HEK293 (cell line): ENCODE results near the gene SPINT2.
A peak's percentile ranks its signal among the peaks of the same experiment; 100 is the strongest.

Source experiments
- KLF9 ChIP-seq: fragments of 450-650 bp; formaldehyde crosslinking; IDR thresholded peaks from 2 replicates; pipeline ENCODE4 v1.5.1; 2016; ENCODE audit warnings: missing biosample characterization, missing genetic modification characterization, low read depth
- SP2 ChIP-seq: fragments of 450-650 bp; formaldehyde crosslinking; IDR thresholded peaks from 2 replicates; pipeline ENCODE4 v1.5.1; 2016; ENCODE audit warnings: missing biosample characterization, missing genetic modification characterization
- TRIM28 ChIP-seq: IDR thresholded peaks from 2 replicates; pipeline ENCODE4 v1.6.1; 2011; ENCODE audit warnings: low read length, control low read depth, borderline replicate concordance
- ZFP37 ChIP-seq: fragments of 450-650 bp; formaldehyde crosslinking; IDR thresholded peaks from 2 replicates; pipeline ENCODE4 v1.5.1; 2016; ENCODE audit warnings: missing biosample characterization, missing genetic modification characterization
- ZNF112 ChIP-seq: fragments of 450-650 bp; formaldehyde crosslinking; IDR thresholded peaks from 2 replicates; pipeline ENCODE4 v1.5.0; 2017; ENCODE audit warnings: missing biosample characterization, missing genetic modification characterization
- ZNF121 ChIP-seq: fragments of 450-650 bp; formaldehyde crosslinking; IDR thresholded peaks from 2 replicates; pipeline ENCODE4 v1.5.1; 2016; ENCODE audit warnings: missing biosample characterization, missing genetic modification characterization
- ZNF248 ChIP-seq: fragments of 450-650 bp; formaldehyde crosslinking; IDR thresholded peaks from 2 replicates; pipeline ENCODE4 v1.5.1; 2017; ENCODE audit warnings: missing biosample characterization, missing genetic modification characterization
- ZNF311 ChIP-seq: fragments of 450-650 bp; formaldehyde crosslinking; IDR thresholded peaks from 2 replicates; pipeline ENCODE4 v1.5.1; 2017; ENCODE audit warnings: missing biosample characterization, missing genetic modification characterization, borderline replicate concordance
- ZNF335 ChIP-seq: fragments of 450-650 bp; formaldehyde crosslinking; conservative IDR thresholded peaks from 2 replicates; pipeline ENCODE4 v1.5.1; 2016; ENCODE audit warnings: missing biosample characterization, missing genetic modification characterization
- ZNF354C ChIP-seq: fragments of 450-650 bp; formaldehyde crosslinking; IDR thresholded peaks from 2 replicates; pipeline ENCODE4 v1.5.1; 2016; ENCODE audit warnings: missing biosample characterization, missing genetic modification characterization, low read depth, borderline replicate concordance
- ZNF394 ChIP-seq: fragments of 450-650 bp; formaldehyde crosslinking; IDR thresholded peaks from 2 replicates; pipeline ENCODE4 v1.5.1; 2016; ENCODE audit warnings: missing biosample characterization, missing genetic modification characterization, mild to moderate bottlenecking, moderate library complexity, borderline replicate concordance
- ZNF514 ChIP-seq: fragments of 450-650 bp; formaldehyde crosslinking; IDR thresholded peaks from 2 replicates; pipeline ENCODE4 v1.5.1; 2016; ENCODE audit warnings: missing biosample characterization, missing genetic modification characterization
- ZNF555 ChIP-seq: fragments of 450-650 bp; formaldehyde crosslinking; conservative IDR thresholded peaks from 2 replicates; pipeline ENCODE4 v1.5.1; 2017; ENCODE audit warnings: missing biosample characterization, mild to moderate bottlenecking, missing genetic modification characterization, inconsistent platforms
- ZNF629 ChIP-seq: fragments of 450-650 bp; formaldehyde crosslinking; IDR thresholded peaks from 2 replicates; pipeline ENCODE4 v1.5.1; 2017; ENCODE audit warnings: missing biosample characterization, missing genetic modification characterization
- ZNF677 ChIP-seq: fragments of 450-650 bp; IDR thresholded peaks from 2 replicates; pipeline ENCODE4 v1.5.0; 2018; ENCODE audit warnings: missing biosample characterization, mild to moderate bottlenecking, missing genetic modification characterization, moderate library complexity
- ZNF837 ChIP-seq: fragments of 450-650 bp; formaldehyde crosslinking; IDR thresholded peaks from 2 replicates; pipeline ENCODE4 v1.5.1; 2016; ENCODE audit warnings: missing biosample characterization, missing genetic modification characterization
- TF ChIP-seq, protein P1 (sequence below): fragments of 450-650 bp; formaldehyde crosslinking; IDR thresholded peaks from 2 replicates; pipeline ENCODE4 v1.5.1; 2016; ENCODE audit warnings: missing biosample characterization, missing genetic modification characterization, borderline replicate concordance
- TF ChIP-seq, protein P2 (sequence below): fragments of 450-650 bp; formaldehyde crosslinking; IDR thresholded peaks from 2 replicates; pipeline ENCODE4 v1.5.1; 2016; ENCODE audit warnings: missing biosample characterization, missing genetic modification characterization
- TF ChIP-seq, protein P3 (sequence below): fragments of 450-650 bp; formaldehyde crosslinking; IDR thresholded peaks from 2 replicates; pipeline ENCODE4 v1.5.0; 2017; ENCODE audit warnings: missing biosample characterization, missing genetic modification characterization, borderline replicate concordance
- TF ChIP-seq, protein P4 (sequence below): fragments of 450-650 bp; formaldehyde crosslinking; IDR thresholded peaks from 2 replicates; pipeline ENCODE4 v1.5.1; 2016; ENCODE audit warnings: missing biosample characterization, missing genetic modification characterization
- TF ChIP-seq, protein P5 (sequence below): fragments of 450-650 bp; formaldehyde crosslinking; IDR thresholded peaks from 2 replicates; pipeline ENCODE4 v1.5.1; 2016; ENCODE audit warnings: missing biosample characterization, missing genetic modification characterization
- TF ChIP-seq, protein P6 (sequence below): fragments of 450-650 bp; formaldehyde crosslinking; IDR thresholded peaks from 2 replicates; pipeline ENCODE4 v1.5.1; 2016; ENCODE audit warnings: missing biosample characterization, missing genetic modification characterization
- TF ChIP-seq, protein P7 (sequence below): fragments of 450-650 bp; formaldehyde crosslinking; IDR thresholded peaks from 2 replicates; pipeline ENCODE4 v1.5.1; 2016; ENCODE audit warnings: missing biosample characterization, missing genetic modification characterization

Gene SPINT2

DNA sequence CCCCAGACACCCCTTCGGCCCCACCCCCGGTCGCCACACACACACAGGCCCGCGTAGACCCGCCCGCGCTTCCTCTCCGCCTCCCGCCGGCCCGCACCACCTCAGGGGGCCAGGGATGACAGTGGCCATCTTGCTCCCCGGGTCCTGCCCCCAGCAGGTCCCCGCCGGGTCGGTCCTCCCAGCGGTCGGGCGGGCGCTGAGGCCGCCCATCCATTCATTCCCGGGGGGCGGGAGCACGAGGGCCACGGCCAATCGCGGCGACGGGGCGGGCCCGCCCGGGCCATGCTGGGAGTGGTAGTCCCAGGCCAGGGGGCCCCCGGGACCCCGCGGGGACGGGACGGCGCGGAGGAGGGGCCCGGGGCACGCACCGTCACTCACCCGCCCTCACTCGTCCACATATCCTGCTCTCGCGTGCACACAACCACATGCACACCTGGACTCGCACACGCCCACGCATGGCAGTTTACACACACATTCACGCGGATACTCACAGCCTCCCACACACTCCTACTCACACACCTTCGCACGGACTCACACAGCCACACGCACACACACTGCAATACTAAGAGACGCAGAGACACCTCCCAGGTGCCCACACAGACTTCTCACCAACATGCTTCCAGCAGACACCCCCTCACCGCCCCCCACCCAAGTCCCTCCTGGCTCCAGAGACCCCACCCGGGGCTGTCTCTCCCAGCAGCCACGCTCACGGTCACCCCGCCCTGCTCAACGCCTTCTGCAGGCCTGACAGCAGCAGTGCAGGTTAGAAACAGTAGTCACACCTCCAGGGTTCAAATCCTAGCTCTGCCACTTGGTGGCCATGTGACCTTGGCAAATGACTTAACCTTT lies 40.1 kb upstream of the SPINT2 start, which contains the start of gene DPF1 (continued):
- TF ChIP-seq, protein P1, sequence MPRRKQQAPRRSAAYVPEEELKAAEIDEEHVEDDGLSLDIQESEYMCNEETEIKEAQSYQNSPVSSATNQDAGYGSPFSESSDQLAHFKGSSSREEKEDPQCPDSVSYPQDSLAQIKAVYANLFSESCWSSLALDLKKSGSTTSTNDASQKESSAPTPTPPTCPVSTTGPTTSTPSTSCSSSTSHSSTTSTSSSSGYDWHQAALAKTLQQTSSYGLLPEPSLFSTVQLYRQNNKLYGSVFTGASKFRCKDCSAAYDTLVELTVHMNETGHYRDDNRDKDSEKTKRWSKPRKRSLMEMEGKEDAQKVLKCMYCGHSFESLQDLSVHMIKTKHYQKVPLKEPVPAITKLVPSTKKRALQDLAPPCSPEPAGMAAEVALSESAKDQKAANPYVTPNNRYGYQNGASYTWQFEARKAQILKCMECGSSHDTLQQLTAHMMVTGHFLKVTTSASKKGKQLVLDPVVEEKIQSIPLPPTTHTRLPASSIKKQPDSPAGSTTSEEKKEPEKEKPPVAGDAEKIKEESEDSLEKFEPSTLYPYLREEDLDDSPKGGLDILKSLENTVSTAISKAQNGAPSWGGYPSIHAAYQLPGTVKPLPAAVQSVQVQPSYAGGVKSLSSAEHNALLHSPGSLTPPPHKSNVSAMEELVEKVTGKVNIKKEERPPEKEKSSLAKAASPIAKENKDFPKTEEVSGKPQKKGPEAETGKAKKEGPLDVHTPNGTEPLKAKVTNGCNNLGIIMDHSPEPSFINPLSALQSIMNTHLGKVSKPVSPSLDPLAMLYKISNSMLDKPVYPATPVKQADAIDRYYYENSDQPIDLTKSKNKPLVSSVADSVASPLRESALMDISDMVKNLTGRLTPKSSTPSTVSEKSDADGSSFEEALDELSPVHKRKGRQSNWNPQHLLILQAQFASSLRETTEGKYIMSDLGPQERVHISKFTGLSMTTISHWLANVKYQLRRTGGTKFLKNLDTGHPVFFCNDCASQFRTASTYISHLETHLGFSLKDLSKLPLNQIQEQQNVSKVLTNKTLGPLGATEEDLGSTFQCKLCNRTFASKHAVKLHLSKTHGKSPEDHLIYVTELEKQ (tag by site-specific recombination), result peak; percentile 81
- TF ChIP-seq ZNF514 (tag by site-specific recombination) (no peak), KLF9 (tag by site-specific recombination) (peak; percentile 94), ZNF121 (tag by site-specific recombination) (no peak; the same call in 1 of the 2 replicates), TRIM28 (no peak), ZNF335 (tag by site-specific recombination) (peak; percentile 100), ZFP37 (tag by site-specific recombination) (peak; percentile 14; the same call in 1 of the 2 replicates), ZNF248 (tag by site-specific recombination) (no peak), ZNF311 (no peak), ZNF837 (peak; percentile 95), ZNF677 (tag by site-specific recombination) (no peak), ZNF354C (tag by site-specific recombination) (no peak), ZNF555 (tag by site-specific recombination) (no peak), ZNF394 (tag by site-specific recombination) (peak; percentile 43; the same call in 1 of the 2 replicates), SP2 (tag by site-specific recombination) (peak; percentile 98), ZNF629 (tag by site-specific recombination) (peak; percentile 78), ZNF112 (tag by site-specific recombination) (no peak)
- TF ChIP-seq, protein P2, sequence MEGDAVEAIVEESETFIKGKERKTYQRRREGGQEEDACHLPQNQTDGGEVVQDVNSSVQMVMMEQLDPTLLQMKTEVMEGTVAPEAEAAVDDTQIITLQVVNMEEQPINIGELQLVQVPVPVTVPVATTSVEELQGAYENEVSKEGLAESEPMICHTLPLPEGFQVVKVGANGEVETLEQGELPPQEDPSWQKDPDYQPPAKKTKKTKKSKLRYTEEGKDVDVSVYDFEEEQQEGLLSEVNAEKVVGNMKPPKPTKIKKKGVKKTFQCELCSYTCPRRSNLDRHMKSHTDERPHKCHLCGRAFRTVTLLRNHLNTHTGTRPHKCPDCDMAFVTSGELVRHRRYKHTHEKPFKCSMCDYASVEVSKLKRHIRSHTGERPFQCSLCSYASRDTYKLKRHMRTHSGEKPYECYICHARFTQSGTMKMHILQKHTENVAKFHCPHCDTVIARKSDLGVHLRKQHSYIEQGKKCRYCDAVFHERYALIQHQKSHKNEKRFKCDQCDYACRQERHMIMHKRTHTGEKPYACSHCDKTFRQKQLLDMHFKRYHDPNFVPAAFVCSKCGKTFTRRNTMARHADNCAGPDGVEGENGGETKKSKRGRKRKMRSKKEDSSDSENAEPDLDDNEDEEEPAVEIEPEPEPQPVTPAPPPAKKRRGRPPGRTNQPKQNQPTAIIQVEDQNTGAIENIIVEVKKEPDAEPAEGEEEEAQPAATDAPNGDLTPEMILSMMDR (tag by site-specific recombination), result peak; percentile 90
- TF ChIP-seq, protein P3, sequence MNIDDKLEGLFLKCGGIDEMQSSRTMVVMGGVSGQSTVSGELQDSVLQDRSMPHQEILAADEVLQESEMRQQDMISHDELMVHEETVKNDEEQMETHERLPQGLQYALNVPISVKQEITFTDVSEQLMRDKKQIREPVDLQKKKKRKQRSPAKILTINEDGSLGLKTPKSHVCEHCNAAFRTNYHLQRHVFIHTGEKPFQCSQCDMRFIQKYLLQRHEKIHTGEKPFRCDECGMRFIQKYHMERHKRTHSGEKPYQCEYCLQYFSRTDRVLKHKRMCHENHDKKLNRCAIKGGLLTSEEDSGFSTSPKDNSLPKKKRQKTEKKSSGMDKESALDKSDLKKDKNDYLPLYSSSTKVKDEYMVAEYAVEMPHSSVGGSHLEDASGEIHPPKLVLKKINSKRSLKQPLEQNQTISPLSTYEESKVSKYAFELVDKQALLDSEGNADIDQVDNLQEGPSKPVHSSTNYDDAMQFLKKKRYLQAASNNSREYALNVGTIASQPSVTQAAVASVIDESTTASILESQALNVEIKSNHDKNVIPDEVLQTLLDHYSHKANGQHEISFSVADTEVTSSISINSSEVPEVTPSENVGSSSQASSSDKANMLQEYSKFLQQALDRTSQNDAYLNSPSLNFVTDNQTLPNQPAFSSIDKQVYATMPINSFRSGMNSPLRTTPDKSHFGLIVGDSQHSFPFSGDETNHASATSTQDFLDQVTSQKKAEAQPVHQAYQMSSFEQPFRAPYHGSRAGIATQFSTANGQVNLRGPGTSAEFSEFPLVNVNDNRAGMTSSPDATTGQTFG, result peak; percentile 91; the same call in 1 of the 2 replicates
- TF ChIP-seq, protein P4, sequence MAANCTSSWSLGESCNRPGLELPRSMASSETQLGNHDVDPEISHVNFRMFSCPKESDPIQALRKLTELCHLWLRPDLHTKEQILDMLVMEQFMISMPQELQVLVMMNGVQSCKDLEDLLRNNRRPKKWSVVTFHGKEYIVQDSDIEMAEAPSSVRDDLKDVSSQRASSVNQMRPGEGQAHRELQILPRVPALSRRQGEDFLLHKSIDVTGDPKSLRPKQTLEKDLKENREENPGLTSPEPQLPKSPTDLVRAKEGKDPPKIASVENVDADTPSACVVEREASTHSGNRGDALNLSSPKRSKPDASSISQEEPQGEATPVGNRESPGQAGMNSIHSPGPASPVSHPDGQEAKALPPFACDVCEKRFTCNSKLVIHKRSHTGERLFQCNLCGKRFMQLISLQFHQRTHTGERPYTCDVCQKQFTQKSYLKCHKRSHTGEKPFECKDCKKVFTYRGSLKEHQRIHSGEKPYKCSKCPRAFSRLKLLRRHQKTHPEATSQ, result peak; percentile 98
- TF ChIP-seq, protein P5, sequence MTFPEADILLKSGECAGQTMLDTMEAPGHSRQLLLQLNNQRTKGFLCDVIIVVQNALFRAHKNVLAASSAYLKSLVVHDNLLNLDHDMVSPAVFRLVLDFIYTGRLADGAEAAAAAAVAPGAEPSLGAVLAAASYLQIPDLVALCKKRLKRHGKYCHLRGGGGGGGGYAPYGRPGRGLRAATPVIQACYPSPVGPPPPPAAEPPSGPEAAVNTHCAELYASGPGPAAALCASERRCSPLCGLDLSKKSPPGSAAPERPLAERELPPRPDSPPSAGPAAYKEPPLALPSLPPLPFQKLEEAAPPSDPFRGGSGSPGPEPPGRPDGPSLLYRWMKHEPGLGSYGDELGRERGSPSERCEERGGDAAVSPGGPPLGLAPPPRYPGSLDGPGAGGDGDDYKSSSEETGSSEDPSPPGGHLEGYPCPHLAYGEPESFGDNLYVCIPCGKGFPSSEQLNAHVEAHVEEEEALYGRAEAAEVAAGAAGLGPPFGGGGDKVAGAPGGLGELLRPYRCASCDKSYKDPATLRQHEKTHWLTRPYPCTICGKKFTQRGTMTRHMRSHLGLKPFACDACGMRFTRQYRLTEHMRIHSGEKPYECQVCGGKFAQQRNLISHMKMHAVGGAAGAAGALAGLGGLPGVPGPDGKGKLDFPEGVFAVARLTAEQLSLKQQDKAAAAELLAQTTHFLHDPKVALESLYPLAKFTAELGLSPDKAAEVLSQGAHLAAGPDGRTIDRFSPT (tag by site-specific recombination), result peak; percentile 64; the same call in 1 of the 2 replicates
- TF ChIP-seq, protein P6, sequence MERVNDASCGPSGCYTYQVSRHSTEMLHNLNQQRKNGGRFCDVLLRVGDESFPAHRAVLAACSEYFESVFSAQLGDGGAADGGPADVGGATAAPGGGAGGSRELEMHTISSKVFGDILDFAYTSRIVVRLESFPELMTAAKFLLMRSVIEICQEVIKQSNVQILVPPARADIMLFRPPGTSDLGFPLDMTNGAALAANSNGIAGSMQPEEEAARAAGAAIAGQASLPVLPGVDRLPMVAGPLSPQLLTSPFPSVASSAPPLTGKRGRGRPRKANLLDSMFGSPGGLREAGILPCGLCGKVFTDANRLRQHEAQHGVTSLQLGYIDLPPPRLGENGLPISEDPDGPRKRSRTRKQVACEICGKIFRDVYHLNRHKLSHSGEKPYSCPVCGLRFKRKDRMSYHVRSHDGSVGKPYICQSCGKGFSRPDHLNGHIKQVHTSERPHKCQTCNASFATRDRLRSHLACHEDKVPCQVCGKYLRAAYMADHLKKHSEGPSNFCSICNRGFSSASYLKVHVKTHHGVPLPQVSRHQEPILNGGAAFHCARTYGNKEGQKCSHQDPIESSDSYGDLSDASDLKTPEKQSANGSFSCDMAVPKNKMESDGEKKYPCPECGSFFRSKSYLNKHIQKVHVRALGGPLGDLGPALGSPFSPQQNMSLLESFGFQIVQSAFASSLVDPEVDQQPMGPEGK, result peak; percentile 100
- TF ChIP-seq, protein P7, sequence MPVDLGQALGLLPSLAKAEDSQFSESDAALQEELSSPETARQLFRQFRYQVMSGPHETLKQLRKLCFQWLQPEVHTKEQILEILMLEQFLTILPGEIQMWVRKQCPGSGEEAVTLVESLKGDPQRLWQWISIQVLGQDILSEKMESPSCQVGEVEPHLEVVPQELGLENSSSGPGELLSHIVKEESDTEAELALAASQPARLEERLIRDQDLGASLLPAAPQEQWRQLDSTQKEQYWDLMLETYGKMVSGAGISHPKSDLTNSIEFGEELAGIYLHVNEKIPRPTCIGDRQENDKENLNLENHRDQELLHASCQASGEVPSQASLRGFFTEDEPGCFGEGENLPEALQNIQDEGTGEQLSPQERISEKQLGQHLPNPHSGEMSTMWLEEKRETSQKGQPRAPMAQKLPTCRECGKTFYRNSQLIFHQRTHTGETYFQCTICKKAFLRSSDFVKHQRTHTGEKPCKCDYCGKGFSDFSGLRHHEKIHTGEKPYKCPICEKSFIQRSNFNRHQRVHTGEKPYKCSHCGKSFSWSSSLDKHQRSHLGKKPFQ (tag by site-specific recombination), result peak; percentile 98
